Omental fat pad (tissue), 4 donors: ENCODE data around the gene HSD3B7. TPM values are rescaled to one million over a fixed set of nuclear protein-coding genes. Genes with fewer than 3 reads are reported as not detected.

Experiments used
- ATAC-seq: fragments of 150-250 bp; one replicate; pipeline ENCODE4 v1.9.1; 2016; ENCODE audit warnings: mild to moderate bottlenecking, moderate library complexity; ENCODE audit not compliant: low FRiP score
- DNase-seq: peaks from one replicate; pipeline ENCODE4 v3.0.0-alpha.2; 2019; ENCODE audit warnings: low spot score
- CTCF ChIP-seq, 3 donors: fragments of 450-650 bp; IDR thresholded peaks; one replicate each; pipeline ENCODE4 v1.5.1; 2016 to 2017; ENCODE audit warnings: antibody characterized with exemption in 3 of 3, mild to moderate bottlenecking in 3 of 3, moderate library complexity in 2 of 3
- total RNA-seq, 4 donors: library from RNA; depleted of rRNA; stranded (reverse); fragments of >200 nt; gene quantifications; one replicate each; pipeline ENCODE4 v1.1.0, GENCODE V29; 2016

HSD3B7 gene
- total RNA-seq, 4 donors from 2014 or later, result 23.2 to 45.3 (median 33.0) TPM

GRCh38 chr16:30983898-30984610 is 953 bp upstream of the HSD3B7 start:
- no peak for TF ChIP-seq CTCF (IDR thresholded peaks at IDR 0.05)
- ATAC-seq (no peak), DNase-seq (no peak)

GRCh38 chr16:30985401-30986128 is 558 bp downstream of the HSD3B7 start:
- no peak for TF ChIP-seq CTCF (IDR thresholded peaks at IDR 0.05)
- DNase-seq, result no peak
- ATAC-seq, result peak; percentile 43

GRCh38 chr16:30986129-30986991 is 1.4 kb downstream of the HSD3B7 start:
- no peak for DNase-seq
- TF ChIP-seq CTCF (IDR thresholded peaks at IDR 0.05), result no peak
- no peak for ATAC-seq

- no peak for TF ChIP-seq CTCF (IDR thresholded peaks at IDR 0.05)
These were observed 2.7 kb downstream of the HSD3B7 start for GRCh38 chr16:30987581-30988190.

GRCh38 chr16:30989469-30990047 is 4.6 kb downstream of the HSD3B7 start:
- DNase-seq (no peak), ATAC-seq (no peak)
- no peak for TF ChIP-seq CTCF (IDR thresholded peaks at IDR 0.05)

More at GRCh38 chr16:30987581-30988190, 2.7 kb downstream of the HSD3B7 start:
- ATAC-seq (no peak), DNase-seq (no peak)

GRCh38 chr16:30990105-30990504 is 5.1 kb downstream of the HSD3B7 start:
- no peak for DNase-seq
- ATAC-seq, result no peak
- no peak for TF ChIP-seq CTCF (IDR thresholded peaks at IDR 0.05)
